Stimulated activated CD4-positive, alpha-beta T cell treated with anti-CD3 and anti-CD28 coated beads, Interleukin-12 subunit alpha, Interleukin-12 subunit beta, amount 100 ng/mL, for 24 hours (primary cell): ENCODE measurements around the gene GLT1D1.
"Not testable (repeated sequence)": the region's sequence is repeated elsewhere in the genome, so short reads cannot be mapped to it uniquely, and the experiment has no call there.

Experiments used
- DNase-seq, 2 experiments: peaks; one replicate each; pipeline ENCODE4 v3.0.0-alpha.2; 2020; ENCODE audit warnings: low read depth in 2 of 2

GLT1D1 gene

DNA sequence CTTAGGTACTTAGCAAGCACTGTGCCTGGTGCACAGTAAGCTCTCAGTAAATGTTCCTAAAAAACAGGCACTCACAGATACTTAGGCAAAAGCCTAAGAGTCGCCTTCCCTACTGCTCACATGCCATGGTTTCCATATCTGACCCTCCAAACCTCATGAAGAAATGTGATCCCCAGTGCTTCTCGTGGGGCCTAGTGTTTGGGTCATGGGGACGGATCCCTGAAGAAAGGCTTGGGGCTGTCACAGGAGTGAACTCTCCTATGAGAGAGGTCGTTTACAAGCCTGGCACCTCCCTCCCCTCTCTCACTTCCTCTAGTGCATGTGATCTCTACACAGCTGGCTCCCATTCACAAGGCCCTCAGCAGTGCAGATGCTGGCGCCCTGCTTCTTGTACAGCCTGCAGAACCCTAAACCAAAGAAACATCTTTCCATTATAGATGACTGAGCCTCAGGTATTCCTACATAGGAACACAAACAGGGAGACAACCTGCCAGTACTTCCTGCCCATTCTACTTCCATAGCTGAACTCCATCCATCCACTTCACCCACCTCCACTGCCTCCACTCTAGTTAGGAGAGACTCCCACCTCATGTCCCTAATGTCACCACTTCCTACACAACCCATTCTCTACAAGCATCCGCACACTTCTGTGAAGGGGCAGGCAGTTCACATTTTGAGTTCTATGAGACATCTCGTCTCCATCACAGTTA, 32.4 kb upstream of the GLT1D1 start:
- DNase-seq = no peak

DNA sequence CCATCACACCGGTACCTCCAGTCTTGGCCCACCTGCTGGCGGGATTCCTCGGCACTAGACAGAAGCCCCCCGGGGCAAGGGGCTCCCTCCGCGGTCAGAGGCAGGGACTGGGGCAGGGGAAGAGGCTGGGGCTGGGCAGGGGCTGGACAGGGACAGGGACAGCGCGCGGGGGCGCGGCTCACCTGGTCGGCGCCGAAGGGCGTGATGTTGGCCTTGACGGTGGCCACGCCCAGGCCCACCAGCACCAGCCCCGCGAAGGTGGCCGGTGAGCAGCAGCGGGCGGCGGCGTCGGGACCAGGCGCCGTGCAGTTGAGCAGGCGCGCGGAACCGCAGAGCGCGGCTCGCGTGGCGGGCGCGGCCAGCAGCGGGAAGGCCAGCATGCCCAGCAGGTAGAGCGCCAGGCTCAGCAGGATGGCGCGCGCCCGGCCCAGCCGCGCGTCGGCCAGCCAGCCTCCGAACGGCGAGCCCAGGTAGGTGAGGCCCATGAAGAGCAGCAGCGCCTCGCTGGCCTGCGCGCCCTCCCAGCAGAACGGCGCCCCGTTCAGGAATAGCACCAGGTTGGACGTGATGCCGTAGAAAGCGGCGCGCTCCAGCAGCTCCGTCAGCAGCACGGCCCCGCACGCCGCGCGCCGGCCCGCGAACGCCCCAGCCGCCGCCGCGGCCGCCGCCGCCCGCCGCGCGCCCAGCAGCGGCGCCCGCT, 29.9 kb upstream of the GLT1D1 start:
- DNase-seq = no peak

DNA sequence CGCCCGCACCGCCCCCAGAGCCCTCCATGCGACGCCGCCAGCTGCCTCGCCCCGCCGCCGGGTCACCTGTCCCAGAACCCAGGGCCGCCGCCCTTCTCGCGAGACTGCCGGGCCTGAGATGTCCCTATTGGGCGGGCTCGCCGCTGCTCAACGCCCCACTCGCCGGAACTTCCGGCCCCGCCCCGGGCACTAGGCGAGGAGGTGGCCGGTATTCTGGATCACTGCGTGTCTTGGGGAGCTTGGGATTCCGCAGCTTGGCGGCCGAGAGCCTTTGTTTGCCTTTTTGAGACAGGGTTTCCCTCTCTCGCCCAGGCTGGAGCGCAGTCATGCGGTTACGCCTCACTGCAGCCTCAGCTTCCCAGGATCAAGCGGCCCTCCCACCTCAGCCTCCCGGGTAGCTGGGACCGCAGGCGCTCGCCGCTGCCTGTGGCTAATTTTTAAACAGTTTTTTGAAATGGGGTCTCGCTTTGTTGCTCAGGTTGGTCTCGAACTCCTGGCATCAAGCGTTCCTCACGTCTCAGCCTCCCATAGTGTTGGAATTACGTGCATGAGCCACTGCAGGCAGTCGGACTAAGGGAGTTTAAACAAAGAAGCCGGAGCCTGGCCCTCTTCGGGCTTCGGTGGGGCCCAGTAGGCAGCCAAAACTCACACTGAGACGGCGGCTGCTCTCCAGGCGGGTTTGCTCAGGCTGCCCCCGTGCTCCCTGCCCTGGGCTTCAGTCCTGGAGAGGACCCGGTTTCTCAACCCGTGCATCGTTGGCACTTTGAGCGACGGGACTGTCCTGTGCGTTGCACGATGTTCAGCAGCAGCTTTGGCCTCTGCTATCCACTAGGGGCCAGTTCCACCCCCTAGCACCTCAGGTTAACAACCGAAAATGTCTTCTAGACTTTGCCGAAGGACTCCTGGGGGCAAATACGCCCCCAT, 29.1 kb upstream of the GLT1D1 start, which contains the start of gene SLC15A4:
Gene SLC15A4 (minus strand): TSS at position 43 of the 924 bp plus-strand sequence. CDS start 15 bp downstream, at position 28.
- peak; percentile 88 to 91 for DNase-seq

DNA sequence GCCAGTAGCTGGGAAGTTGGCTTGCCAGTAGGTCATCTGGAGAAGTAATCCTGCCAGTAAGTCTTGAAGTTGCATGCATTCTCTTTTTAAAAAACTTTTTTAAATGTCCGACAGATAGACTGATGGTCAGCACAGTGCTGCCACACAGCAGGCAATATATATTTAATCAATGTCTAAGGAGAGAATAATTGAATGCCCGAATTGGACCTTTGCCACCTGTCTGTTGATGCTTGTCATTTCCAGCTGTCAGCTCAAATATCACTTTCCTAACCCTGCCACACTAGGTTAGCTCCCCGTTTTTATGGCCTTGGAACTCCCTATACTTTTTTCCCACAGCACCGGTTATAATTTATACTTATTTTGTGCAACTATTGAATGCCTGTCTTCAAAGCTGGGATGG, 27.4 kb upstream of the GLT1D1 start:
- DNase-seq = no peak

DNA sequence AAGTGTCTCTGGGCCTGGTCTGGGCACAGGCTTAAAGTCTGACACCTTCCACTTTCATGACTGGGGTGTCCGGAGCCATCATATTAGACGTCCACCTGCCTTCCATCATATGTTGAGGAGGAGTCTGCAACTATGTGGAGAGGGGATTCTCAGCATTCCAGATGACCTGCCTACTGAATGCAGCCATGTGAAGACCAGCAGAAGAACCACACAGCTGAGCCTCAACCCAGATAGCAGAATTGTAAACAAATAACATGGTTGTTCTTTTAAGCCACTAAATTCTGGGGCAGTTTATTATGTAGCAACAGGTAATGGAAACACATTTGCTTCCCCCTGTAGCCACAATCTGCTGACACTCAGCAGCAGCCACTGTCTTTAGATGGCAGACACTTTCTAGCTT, 25.6 kb upstream of the GLT1D1 start:
- DNase-seq = no peak

DNA sequence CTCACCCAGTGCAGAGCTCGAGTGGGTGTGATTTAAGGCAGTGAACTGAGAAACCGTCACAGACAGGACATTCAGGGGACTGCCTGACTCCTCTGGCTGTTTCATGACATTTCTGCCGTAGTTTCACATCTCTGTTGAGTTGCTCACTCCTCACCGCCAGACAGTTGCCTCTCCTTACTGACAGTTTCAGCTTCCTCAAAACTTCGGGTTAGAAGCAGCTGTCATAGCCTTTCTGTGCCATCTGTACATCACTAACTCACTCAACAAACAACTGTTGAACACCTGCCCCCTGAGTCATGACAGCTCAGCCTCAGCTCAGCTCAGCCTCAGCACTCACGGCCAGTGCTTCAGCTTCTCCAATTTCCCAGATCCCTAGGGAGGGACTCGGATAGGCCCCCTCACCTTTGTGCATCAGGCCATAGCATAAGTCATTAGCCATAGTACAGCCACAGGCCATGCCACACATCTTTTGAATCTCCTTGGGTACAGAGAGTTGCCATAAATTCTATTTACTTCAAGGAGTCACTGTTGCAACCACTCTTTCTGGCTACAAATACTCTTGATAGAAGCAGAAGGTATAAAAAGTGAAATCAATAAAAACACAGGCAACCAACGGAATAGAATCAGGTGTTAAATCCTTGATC, 23.3 kb upstream of the GLT1D1 start:
- DNase-seq = no peak

DNA sequence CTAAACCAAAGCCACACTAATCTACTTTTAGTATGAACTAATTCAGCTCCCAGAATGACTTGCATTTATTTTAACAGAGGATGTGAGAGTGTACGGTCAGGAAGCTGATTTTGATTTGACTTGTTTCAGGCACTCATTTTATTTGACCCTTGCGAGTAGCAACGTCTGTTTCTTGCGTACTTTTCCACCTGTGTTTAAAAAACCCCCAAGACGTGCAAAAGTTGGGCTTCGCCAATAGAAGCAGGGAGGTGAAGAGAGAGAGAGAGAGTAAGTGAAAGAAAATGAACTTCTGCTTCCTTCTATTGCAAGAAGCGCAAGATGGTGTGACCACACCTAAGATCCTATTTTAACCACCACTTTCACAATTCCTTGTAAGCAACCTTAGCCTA, 22.8 kb upstream of the GLT1D1 start:
- DNase-seq = no peak

DNA sequence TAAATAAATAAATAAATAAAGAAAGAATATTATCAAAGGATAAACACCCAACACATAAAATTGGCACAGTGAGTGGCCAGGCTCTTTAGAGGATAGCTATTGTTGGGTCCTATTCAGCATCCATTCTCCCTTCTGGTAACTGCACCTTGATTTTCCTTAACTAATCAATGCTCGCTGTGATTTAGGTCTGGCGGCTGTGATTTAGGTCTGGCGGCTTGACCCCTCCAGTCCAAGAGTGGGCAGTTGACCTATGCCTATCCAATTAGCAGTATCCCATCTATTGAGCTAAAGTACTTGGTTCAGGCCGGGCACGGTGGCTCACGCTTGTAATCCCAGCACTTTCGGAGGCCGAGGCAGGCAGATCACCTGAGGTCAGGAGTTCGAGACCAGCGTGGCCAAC, 19.9 kb upstream of the GLT1D1 start:
- DNase-seq = no peak

DNA sequence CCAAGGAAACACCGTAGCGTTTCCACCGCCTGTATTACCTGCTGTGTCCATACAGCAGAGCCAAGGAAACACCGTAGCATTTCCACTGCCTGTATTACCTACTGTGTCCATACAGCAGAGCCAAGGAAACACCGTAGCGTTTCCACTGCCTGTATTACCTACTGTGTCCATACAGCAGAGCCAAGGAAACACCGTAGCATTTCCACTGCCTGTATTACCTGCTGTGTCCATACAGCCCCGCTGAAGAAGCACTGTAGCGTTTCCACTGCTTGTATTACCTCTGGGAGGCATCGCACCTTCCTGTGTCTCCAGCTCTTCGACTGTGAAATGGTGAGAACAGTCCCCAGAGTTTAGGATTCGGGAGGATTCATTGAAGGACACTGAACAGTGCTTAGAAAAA, 13.4 kb upstream of the GLT1D1 start:
- not testable (repeated sequence) for DNase-seq

DNA sequence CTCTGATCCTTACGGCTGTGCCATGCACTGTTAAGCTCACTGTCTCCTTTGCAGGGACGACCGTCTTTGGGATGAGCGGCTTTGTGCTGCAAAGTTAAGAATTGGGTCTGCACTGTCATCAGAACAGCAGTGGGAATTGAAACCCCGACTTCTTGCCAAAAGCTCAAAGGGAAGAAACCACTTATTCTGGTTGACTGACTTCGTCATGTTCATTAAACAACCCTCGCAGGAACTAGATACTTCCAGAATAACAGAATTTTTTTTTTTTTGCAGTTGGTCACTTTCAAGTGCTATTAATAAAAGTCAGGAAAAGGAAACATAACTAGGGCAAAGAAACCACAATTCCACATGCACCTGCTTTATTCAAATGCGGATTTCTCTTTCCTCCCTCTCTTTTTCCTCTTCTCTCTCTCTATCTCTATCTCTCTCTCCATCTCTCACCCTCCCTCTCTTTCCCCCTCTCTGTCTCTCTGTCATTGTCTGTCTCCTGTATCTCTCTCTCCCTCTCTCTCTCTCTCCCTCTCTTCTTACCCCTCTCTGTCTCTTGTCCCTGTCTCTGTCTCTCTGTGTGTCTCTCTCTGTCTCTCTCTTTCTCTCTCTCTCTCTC, 12.3 kb upstream of the GLT1D1 start:
- DNase-seq = no peak

DNA sequence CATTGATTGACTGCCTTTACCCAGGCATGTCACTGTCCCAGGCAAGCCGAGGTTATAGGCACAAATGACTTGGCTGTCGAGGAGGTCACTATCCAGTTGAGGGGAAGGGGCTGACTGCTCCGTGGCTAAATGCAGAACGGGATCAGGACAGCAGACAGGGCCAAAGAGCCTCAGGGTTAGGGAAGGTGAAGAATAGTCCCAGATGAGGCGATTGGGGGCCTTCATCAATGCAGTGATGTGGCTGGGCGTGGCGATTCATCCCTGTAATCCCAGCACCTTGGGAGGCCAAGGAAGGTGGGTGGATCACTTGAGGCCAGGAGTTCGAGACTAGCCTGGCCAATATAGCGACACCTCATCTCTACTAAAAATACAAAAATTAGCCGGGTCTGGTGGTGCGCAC, 10.7 kb upstream of the GLT1D1 start:
- no peak for DNase-seq

DNA sequence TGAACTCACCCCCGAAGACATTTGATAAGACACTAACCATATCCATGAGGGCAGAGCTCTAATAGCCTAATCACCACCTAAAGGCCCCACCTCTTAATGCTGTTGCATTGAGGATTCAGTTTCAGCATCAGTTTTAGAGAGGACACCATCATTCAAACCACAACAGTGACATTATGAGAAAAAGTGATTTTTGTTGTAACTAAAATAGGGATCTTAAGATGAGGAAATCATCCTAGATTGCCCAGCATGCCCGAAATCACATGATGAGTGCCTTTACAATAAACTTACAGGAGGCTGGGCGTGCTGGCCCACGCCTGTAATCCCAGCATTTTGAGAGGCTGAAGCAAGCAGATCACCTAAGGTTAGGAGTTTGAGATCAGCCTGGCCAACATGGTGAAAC, 9.7 kb upstream of the GLT1D1 start:
- no peak for DNase-seq

DNA sequence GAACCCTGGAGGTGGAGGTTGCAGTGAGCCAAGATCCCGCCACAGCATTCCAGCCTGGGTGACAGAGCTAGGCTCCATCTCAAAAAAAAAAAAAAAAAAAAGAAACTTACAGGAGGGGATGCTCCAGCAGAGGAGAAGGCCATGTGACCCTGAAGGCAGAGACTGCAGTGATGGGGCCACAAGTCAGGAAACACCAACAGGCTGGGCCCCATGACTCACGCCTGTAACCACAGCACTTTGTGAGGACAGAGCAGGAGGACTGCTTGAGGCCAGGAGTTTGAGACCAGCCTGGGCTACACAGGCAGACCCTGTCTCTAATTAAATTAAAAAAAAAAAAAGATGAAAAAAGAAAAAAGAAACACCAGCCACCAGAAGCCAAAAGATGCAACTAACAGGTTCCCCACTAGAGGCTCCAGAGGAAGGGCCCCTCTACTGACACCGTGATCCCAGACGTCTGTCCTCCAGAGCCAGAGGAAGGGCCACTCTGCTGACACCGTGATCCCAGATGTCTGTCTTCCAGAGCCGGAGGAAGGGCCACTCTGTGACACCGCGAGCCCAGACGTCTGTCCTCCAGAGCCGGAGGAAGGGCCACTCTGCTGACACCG, 9.1 kb upstream of the GLT1D1 start:
- DNase-seq = no peak

DNA sequence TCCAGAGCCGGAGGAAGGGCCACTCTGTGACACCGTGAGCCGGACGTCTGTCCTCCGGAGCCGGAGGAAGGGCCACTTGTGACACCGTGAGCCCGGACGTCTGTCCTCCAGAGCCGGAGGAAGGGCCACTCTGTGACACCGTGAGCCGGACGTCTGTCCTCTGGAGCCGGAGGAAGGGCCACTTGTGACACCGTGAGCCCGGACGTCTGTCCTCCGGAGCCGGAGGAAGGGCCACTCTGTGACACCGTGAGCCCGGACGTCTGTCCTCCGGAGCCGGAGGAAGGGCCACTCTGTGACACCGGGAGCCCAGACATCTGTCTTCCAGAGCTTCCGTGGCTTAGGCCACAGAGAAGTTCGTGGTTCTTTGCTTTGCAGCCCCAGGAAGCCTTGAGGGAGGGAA, 6.6 kb upstream of the GLT1D1 start:
- DNase-seq = not testable (repeated sequence)

DNA sequence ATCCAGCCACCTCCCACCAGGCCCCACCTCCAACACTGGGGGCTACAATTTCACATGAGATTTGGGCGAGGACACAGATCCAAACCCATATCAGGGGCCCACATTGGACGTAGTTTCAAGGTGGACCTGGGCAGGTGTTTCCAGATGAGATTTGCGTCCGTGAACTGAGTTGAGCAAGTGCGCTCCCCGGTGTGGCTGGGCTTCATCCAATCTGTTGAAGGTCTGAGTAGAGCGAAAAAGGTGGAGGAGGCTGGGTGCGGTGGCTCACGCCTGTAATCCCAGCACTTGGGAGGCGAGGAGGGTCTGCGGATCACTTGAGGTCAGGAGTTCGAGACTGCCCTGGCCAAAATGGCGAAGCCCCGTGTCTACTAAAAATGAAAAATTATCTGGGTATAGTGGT, 4.9 kb upstream of the GLT1D1 start:
- DNase-seq = no peak

DNA sequence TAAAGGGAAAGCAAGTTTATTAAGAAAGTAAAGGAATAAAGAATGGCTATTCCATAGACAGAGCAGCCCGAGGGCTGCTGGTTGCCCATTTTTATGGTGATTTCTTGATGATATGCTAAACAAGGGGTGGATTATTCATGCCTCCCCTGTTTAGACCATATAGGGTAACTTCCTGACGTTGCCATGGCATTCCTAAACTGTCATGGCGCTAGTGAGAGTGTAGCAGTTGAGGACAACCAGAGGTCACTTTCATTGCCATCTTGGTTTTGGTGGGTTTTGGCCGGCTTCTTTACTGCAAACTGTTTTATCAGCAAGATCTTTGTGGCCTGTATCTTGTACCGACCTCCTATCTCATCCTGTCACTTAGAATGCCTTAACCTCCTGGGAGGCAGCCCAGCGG, 3.5 kb upstream of the GLT1D1 start:
- not testable (repeated sequence) for DNase-seq

DNA sequence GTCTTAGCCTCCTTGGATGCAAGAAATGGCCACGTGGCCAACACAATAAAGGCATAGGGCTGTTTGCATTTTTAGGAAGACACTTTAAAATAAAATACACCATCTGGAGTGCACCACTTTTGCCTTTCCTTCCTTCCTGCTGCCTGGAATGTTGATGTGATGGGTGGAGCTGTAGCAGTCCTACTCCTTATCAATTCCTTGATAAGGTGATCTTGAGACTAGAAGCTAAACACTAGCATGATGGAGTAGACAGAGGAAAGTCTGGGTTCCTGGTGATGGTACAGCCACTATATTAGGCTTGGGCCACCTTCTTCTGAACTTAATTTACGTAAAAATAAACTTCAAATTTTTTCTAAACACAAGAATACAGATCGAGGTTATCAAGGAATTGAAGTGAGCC, 2.9 kb upstream of the GLT1D1 start:
- no peak for DNase-seq

DNA sequence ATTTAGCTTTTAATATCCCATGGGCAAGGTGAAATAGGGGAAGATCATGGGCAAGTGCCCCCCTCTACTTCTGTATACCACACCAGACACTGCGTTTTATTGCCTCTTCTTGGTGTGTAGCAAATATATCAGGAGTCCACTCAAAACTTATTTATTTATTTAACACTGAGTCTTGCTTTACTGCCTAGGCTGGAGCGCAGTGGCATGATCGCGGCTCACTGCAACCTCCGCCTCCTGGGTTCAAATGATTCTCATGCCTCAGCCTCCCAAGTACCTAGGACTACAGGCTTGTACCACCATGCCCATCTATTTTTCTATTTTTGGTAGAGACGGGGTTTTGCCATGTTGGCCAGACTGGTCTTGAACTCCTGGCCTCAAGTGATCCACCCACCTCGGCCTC, 1.8 kb upstream of the GLT1D1 start:
- not testable (repeated sequence) for DNase-seq

DNA sequence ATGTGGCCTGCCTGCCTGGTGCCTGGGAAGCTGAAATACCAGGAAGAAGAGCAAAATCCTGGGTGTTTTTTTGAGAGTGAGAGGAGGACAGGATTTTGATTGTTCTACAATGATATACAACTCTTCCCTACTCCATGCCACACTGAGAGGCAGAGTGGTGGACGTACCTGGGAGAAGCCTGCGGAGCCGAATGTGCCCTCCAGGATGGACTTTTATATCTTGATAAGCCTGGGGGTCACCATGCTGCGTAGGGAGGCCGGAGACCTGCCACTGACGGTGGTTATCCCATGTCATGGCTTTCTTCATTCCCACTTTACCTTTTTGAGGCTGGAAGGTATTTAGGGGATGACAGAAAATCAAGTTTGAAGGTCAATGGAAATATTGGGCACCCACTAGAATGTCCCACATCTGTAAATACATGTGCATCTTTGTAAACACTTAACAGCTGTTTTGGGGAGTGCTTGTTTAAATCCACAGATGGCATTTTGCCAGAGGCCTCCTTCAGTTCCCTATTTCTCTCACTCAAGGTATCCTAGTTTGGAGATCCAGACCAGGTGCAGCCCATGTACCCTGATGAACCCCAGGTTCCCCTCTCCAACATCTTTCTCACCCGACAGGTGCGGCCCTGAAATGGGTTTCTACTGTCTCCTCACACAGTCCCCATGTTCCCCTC, 1.1 kb upstream of the GLT1D1 start:
- DNase-seq = no peak

DNA sequence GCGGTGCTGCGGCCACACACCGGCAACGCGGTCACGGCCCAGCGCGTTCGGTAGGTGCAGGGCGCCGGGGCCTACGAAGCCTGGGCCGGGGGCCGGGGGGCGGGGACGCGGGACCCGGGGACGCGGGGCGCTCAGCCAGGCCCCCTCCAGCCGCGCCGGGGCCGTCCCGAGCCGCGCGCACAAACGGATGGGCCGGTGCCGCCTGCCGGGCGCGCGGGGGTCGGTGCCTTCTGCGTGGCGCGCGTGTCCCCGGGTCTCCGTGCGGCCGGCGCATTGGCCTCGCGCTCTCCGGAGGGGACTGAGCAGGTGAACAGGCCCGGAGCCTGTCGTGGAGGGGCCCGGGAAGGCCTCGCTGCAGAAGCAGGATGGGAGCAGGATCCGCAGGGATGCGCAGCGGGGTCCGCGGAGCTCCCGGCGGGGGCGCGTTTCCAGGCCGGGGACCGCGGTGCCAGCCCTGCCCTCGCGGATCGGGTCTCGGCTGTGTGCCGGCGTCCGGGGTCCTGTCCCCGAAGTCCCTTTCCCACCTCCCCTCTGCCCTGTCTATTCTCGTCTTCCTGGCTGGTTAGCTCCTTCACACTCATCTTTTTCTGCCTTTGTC, 421 bp downstream of the GLT1D1 start:
- DNase-seq = no peak
